GM10266 (cell line): Measurements from ENCODE around the gene TTC24.
"Not testable (repeated sequence)": the region's sequence is repeated elsewhere in the genome, so short reads cannot be mapped to it uniquely, and the experiment has no call there.

Experiments used
- DNase-seq: peaks from one replicate; pipeline ENCODE4 v3.0.0; 2012; ENCODE audit errors: extremely low spot score
- CTCF ChIP-seq: IDR thresholded peaks from 2 replicates; pipeline ENCODE4 v1.5.1; 2012; ENCODE audit warnings: mild to moderate bottlenecking, low read depth; ENCODE audit not compliant: control insufficient read depth, insufficient read depth; ENCODE audit errors: missing control alignments

TTC24 gene

DNA sequence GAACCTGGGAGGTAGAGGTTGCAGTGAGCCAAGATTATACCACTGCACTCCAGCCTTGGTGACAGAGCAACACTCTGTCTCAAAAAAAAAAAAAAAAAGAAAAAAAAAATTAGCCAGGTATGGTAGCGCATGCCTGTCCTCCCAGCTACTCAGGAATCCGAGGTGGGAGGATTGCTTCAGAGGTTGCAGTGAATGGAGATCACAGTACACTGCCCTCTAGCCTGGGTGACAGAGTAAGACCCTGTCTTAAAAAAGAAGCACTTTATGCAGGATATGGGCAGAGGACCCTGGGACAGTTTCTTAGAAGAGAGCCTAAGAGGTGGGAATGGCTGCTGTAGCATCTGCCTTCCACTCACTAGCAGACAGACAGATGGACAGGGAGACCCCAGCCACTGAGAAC is 30.1 kb upstream of the TTC24 start:
- no peak for DNase-seq
- no peak for TF ChIP-seq CTCF

DNA sequence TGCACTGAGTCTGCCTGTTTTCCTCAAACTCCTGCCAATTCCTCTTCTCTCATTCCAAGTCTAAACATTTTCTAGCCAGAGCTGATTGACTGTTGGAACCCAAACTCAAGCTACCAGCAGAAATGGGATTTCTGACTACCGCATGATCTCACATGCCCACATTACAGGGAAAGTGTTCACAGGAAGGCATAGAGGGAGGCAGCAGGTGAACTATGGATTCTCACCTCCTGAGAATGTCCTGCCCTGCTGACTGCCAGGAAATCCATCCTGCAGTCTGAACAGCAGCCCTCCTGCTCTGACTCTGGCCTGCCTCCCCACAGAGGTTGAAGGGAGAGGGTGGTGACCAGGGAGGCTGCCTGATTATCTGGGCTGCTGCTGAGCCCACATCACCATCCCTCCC is 29.7 kb upstream of the TTC24 start:
- no peak for TF ChIP-seq CTCF
- DNase-seq = no peak

- no peak for DNase-seq
- TF ChIP-seq CTCF = no peak
These were observed 29.2 kb upstream of the TTC24 start for GRCh38 chr1:156550346-156550745.

- TF ChIP-seq CTCF = no peak
- DNase-seq = no peak
These were observed 28.4 kb upstream of the TTC24 start for GRCh38 chr1:156551066-156551643.

GRCh38 chr1:156551869-156552268 is 27.7 kb upstream of the TTC24 start:
- no peak for TF ChIP-seq CTCF
- no peak for DNase-seq

DNA sequence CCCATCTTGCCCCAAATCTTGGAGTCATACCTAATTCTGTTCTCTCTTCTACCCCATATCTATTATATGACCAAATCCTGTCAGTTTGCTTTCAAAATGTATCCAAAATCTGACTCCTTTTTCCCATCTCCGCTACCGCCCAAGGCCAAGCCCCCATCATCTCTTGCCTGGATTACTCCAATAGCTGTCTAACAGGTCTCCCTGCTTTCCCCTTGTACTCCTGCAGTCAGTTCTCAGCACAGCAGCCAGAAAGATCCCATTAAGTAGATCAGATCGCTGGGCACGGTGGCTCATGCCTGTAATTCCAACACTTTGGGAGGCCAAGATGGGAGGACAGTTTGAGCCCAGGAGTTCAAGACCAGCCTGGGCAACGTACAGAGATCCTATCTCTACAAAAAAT is 27.0 kb upstream of the TTC24 start:
- no peak for DNase-seq
- no peak for TF ChIP-seq CTCF

GRCh38 chr1:156552937-156553336 is 26.6 kb upstream of the TTC24 start:
- not testable (repeated sequence) for DNase-seq

GRCh38 chr1:156553860-156554485 is 25.6 kb upstream of the TTC24 start:
- no peak for DNase-seq
- TF ChIP-seq CTCF = no peak
